ENCODE measurements around the gene KLF16.

DNA sequence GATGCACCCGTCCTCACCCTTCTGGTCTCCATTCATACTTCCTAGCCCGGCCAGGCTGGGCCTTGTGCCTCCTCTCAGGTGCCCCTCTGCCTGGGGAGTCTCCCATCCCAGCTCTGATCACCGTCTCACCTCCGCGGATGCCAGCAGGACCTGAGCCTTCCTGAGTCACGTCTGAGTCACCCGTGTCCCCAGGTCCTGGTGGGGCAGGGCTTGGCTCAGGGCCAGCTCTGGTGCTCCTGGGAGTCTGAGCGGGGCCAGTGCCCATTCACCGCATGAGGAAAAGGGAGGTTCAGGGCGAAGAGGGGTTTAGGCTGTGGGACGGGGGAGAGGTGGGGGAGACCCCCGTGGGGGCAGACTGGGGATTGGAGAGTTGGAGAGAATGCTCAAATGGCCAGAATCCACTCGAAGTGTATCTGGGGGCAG, 51.9 kb downstream of the KLF16 start:
- no peak for TF ChIP-seq CTCF (IDR thresholded peaks at IDR 0.05)
- no peak for TF ChIP-seq EP300 (IDR thresholded peaks at IDR 0.05; ENCODE audit: low read depth)
